SKM-1 treated with dmso at 0.1 percent for 144 hours (cell line): ENCODE data around the gene CERS2.
A peak's percentile ranks its signal among the peaks of the same experiment; 100 is the strongest.
"Not testable (repeated sequence)": the region's sequence is repeated elsewhere in the genome, so short reads cannot be mapped to it uniquely, and the experiment has no call there.

Experiments
- DNase-seq: peaks from one replicate; lab custom pipeline; 2025; ENCODE audit not compliant: unreplicated experiment; lab: John Stamatoyannopoulos, UW

Gene CERS2

DNA sequence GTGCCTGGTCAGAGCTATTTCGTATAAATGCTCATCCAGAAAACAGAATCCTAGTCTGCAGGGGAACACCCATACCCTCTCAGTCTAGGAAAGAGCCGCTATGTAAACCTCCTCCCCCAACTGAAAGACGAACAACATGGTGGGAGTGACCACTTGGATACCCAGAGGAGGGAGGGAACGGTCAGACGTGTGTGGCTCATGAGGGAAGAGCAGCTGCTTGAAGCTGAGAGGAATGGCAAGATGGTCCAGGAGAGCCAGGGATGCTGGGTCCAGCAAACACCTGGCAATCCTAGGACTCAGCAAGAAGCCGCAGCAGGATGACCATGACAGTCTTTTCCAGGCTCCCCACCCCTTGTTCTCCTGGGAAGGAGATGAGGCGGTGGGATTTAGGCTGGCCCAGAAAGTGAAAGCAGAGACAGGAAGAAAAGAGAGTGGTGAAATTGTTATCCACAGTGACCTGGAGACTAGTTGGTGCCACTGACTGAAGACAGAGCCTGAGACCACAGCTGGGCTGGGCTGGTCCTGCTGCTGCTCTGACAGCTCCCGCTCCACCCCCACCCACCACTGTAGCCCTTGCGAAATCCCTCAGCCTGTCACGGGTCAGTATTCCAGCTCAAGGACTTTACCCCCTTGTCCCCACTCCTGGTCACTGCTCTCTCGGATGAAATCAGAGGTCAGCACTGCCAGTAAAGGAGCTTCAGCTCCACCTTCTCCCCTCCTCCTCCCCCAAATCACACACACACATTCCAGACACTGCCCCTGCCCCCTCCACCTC lies 3.6 kb downstream of the CERS2 start:
- DNase-seq = no peak

DNA sequence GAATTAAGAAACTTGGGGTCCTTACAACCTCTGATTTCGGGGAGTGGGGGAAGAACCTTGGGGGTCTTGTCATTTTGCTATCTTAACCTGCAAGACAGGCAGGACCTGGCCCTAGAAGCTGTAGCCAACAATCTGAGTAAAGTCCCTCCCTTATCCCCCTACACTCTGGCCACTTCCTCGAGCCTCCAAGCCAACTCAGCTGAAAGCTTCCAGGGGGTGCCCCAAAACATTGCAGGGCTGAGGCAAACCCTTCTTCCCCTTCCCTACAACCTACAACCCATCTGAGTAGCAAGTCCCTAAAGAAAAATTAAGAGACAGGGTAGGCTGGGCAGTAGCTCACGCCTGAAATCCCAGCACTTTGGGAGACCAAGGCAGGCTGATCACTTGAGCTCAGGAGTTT lies 5.0 kb downstream of the CERS2 start:
- no peak for DNase-seq

DNA sequence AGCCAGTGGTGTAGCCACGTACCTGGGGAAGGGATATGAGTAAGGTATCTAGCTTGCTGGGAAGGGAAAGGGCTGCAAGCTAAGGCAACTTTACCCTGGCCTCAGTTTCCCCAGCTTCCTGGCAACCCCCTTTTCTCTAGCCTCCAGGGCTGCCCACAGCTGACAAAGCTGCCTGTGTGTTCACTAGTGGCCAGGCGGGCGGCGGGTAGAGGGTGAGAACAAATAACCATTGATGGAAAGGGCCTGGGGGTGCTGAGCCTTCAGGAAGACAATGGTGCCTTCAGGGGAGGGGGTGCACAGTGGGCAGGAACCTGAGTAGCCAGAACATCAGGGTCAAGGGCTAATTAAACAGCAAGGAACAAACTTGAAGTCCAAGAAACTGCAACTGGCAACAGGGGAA lies 6.1 kb downstream of the CERS2 start:
- DNase-seq = no peak

DNA sequence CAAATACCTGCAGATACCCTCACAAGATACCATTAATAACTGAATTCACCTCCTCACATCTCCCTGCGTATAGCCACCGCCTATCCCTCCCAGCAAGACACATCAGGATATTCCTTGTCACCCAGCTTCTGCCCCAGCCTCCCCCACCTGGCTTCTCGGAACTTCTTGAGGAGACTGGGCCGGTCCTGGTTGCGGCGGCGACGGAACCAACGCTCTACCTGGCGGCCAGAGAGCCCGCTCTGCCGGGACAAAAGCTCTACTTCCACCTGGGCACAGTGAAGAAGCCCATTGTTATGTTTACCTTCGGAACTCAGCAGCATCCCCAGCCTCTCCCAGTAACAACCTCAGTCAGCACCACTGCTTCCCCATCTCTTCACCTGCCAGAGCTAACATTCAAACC lies 6.7 kb downstream of the CERS2 start:
- no peak for DNase-seq

DNA sequence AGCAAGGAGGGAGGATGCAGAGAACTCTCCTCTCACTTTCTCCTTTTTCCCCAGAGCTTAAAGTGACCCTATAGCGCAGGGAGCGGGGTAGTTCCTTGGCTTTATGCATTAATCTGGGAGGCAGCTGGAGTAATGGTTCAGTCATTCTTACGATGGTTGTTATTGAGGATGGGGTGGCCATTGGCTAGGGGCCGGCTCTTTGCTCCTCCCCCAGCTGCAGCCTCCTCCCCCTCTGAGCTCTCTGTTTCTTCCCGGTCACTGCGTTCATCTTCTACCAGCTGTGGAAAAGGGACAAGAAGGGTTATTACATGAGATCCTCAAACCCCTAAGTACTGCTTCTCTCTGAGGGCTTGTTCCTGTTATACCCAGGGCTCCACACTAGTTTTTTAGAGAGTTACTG lies 8.6 kb downstream of the CERS2 start:
- DNase-seq = no peak

DNA sequence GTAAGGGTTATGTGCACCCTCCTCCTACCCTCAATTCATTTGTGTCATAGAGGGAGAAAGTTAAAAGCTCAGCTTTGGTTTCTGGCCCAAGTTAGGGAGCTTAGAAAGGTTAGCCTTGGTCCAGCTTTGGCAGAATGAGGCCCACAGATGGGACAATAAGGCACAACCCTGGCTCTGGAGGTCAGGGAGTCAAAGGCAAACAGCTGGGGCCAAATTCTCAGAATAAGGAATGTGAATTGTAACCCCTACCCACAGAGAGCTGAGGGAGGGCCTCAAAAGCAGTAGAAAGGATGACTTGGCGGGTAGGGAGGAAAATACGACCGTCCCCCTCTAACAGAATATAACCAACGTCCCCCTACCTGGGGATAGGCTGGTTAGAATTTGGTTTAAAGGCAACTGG lies 9.0 kb downstream of the CERS2 start:
- DNase-seq = no peak

DNA sequence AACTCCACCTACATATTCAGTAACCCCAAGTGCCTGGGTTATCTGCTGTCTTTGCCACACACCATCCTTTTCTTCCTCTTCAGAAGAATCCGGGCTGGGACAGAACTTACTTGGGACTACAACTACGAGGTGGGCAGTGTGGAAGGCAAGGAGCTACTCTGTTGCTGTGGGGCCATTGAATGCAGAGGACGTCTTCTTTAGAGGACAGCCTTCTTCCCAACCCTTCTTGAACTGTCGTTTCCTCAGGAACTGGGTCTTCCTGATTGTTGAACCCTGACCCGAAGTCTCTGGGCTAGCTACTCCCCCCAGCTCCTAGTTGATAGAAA lies 10.5 kb downstream of the CERS2 start:
- no peak for DNase-seq

DNA sequence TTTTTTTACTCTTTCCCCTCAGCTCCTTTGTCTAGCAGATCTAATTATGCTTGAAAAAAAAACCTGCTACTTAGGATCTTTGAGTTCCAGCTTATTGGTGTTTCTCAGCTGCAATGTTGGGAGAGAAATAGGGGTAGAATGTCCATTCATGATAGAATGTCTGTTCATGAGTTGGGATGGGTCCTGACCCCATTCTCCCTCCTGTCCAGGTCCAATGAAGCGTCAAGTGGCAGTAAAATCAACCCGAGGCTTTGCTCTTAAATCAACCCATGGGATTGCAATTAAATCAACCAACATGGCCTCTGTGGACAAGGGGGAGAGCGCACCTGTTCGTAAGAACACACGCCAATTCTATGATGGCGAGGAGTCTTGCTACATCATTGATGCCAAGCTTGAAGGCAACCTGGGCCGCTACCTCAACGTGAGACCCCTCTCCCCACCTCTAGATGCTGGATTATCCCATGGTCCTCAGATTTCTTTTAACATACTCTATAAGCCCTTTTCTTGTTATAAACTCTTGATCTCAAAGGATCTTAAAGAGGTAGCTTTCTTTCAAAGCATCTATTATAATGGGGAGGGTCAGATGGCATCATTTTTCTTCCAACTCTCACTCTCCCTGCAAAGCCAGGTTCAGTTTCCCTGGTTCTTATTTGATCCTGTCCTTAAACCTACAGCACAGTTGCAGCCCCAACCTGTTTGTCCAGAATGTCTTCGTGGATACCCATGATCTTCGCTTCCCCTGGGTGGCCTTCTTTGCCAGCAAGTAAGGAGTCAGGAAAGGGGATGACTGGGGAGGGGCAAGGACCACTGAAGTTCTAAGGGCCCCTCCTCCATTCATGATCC lies 11.1 kb downstream of the CERS2 start:
- no peak for DNase-seq

DNA sequence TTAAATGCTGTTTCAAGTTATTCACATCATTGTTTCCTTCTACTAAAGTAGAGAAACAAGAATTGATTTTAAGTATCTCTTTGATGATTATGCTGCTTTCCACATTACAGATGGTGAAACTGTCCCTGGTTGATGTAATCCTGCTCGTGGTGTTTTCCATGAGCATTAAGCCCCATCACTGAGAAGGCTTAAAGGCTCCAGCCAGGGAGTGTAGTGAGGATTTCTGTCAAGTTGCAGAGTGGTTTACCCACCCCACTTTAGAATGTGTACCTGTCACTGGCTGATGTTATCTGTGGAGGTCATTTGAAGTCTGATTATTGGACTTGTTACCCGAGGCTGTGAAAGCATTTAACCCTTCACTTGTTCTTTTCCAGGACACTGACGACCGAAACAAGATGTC lies 12.9 kb downstream of the CERS2 start:
- no peak for DNase-seq

DNA sequence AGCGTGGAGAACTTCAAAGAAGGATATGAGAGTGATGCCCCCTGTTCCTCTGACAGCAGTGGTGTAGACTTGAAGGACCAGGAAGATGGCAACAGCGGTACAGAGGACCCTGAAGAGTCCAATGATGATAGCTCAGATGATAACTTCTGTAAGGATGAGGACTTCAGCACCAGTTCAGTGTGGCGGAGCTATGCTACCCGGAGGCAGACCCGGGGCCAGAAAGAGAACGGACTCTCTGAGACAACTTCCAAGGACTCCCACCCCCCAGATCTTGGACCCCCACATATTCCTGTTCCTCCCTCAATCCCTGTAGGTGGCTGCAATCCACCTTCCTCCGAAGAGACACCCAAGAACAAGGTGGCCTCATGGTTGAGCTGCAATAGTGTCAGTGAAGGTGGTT lies 14.0 kb downstream of the CERS2 start:
- no peak for DNase-seq

DNA sequence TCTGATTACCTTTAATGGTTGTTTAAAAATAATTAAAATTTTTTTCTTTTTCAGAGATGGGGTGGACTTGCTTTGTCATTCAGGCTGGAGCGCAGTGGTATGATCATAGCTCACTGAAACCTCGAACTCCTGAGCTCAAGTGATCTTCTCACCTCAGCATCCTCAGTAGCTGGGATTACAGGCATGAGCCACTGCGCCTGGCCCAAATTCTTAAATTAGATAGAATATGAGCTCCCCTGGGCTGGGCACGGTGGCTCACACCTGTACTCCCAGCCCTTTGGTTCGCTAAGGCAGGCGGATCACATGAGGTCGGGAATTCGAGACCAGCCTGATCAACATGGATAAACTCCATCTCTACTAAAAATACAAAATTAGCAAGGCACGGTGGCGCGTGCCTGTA lies 17.0 kb downstream of the CERS2 start:
- no peak for DNase-seq

DNA sequence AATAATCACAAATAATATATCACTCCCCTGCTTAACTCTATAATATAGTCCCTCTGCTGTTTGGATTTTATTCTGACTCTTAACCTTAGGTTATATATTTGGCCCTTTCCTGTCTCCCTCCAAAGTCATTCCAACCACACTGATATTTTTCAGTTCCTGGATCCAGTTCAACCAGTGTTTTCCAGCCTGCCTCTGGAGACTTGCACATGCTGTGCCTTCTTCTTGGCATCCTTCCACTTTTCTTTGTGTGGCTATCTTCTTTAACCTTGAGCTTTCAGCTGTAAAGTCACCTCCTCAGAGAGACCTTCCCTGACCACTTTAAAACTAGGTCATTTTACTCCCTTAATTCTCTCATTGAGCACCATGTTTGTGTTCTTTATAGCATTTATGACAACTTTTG lies 19.4 kb downstream of the CERS2 start:
- no peak for DNase-seq

DNA sequence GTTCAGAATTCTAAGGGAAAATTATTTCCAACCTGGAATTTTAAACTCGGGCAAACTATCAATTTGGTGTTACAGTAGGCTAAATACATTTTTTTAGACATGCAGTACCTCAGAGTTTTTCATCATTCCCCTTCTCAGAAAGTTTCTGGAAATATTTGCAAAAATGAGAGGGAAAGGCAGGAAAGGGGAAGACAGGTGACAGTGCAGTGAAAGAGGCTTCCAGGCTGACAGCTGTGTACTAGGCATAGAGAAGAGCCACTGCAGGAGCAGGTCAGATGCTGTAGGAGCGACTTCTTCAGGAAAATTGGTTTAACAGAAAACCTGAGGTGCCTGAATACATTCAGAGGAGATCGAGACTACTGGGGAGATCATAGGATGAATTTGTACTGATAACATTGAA lies 19.9 kb downstream of the CERS2 start:
- DNase-seq = no peak

DNA sequence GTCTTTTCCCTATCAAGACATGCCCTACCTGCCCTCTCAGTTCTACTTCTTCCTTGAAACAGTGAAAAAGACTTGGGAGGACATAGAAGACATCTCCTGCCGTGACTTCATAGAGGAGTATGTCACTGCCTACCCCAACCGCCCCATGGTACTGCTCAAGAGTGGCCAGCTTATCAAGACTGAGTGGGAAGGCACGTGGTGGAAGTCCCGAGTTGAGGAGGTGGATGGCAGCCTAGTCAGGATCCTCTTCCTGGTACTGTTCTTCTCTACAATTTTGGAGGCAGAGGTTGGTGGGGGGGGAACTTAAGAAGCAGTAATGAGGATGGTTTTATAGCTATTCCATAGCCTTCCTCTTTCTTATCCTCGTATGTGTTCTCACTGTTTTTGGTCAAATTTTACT lies 29.8 kb downstream of the CERS2 start:
- no peak for DNase-seq

DNA sequence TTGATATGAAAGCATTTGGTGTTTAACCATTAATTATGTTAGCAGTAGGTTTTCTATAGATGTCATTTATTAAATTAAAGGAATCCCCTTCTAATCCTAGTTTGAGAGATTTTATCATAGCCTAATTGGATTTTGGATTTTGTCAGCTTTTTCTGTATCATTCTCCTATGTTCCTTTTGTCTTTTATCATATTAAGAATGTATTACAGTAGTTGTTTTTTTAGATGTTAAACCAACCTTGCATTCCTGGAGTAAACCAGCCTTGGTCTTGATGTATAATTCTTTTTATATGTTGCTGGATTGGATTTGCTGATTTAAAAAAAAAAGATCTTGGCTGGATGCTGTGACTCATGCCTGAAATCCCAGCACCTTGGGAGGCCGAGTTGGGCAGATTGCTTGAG lies 42.9 kb downstream of the CERS2 start:
- DNase-seq = no peak

DNA sequence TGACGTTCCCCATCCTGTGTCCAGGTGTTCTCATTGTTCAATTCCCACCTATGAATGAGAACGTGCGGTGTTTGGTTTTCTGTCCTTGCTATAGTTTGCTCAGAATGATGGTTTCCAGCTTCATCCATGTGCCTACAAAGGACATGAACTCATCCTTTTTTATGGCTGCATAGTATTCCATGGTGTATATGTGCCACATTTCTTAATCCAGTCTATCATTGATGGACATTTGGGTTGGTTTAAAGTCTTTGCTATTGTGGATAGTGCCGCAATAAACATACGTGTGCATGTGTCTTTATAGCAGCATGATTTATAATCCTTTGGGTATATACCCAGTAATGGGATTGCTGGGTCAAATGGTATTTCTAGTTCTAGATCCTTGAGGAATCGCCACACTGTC lies 45.9 kb downstream of the CERS2 start:
- DNase-seq = not testable (repeated sequence)

DNA sequence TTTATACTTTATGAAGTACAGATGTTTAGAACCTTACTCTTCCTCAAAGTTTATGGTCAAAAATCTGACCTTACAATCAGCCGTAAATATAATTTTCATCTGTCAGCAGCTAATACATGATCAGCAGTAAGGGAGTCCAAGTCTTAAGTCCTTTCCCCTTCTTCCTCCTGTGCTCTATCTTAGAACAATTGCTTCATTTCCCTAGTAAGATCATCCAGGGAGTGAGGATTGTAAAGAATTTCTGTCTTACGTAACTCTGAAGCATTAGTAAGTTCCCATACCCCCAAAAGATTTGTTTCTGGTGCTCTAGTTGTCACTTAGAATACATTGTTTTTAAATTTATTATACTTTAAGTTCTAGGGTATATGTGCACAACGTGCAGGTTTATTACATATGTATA lies 46.3 kb downstream of the CERS2 start:
- no peak for DNase-seq

DNA sequence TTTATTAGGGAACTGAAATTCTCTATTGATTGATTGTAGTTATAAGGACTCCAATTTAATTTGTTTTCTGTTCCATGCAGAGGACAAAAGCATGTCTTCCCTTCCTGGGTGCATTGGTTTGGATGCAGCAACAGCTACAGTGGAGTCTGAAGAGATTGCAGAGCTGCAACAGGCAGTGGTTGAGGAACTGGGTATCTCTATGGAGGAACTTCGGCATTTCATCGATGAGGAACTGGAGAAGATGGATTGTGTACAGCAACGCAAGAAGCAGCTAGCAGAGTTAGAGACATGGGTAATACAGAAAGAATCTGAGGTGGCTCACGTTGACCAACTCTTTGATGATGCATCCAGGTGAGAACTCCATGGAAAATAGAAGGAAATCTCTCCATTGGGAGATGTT lies 47.0 kb downstream of the CERS2 start:
- no peak for DNase-seq

DNA sequence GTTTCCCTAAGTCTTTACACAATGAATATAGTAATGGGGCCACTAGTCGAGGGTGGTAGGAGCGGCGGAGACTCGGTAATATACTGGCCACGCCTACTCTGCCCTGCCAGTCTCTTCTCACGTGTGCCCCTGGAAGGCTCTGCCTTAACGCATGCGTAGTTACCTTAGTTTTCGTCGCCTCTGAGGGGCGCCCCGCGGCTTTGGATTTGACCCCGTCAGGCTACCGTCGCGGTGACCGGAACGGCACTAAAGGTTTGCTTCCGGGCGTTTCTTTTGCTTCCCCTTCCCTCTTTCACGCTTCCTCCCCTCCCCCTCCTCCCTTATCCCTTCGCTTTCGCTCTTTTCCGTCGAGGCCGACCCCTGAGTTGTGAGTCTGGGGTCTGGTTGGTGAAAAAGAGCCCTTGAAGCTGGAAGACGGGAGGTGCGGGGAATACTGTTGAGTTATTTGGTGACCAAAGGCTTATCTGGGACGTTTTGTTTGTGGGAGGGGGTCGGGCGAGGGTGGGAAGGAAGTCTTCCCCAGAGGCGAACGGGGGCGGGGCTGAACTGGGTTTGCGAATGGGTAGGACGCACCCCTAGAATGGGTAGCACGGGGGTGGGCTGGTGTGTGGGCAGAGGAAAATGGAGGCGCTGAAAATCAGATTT lies 48.4 kb downstream of the CERS2 start, which contains the start of gene SETDB1:
Gene SETDB1, plus strand, starts transcription at position 267 of the 645 bp plus-strand sequence. CDS start 1,352 bp downstream, outside the sequence.
- DNase-seq = peak; percentile 100

DNA sequence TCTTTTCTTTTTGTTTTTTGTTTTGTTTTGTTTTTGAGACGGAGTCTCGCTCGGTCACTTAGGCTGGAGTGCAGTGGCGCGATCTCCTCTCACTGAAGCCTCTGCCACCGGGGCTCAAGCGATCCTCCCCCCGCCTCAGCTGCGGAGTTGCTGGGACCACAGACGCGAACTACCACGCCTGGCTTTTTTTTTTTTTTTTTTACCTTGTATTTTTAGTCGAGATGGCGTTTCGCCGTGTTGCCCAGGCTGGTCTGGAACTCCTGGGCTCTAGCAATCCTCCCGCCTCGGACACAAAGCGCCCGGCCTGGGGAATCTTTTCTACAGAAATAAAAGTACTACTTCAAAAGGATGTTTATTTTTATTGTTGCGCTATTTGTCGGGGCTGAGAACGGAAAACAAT lies 49.6 kb downstream of the CERS2 start:
- DNase-seq = no peak

DNA sequence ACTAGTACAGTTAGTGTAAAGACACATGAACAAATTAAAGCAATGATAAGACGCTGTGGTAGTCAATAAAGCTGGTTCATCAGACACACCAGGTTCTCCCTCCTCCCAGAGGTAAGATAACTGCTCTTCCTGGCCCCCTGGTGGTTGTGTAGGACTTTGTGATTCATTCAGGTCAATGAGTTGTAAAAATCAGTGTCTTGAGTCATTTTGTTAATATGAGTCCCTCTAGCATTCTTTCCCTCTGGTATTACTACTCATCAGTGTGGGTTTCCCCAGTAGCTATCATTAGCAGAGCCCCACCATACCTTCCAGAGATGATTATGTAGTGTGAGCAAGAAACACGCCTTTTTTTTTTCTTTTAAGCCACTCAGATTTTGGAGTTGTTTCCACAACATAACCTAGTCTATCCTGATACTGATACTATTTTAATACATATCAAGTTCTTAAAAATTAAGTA lies 52.1 kb downstream of the CERS2 start:
- DNase-seq = peak; percentile 87

DNA sequence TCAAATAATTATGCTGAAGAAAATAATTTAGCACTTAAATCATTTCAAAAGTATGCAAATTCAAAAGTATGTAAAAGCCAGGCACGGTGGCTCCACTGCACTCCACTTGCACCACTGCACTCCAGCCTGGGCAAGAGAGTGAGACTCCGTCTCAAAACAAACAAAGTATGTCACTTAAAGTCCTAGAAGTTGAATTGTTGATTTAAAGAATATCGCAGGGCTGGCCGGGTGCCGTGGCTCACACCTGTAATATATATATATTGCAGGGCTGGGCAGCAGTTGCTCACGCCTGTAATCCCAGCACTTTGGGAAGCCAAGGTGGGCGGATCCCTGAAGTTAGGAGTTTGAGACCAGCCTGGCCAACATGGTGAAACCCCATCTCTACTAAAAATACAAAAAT lies 57.2 kb downstream of the CERS2 start:
- no peak for DNase-seq
